ENCODE measurements around the gene ZFX. TPM values are rescaled to one million over a fixed set of nuclear protein-coding genes. Genes with fewer than 3 reads are reported as not detected.

The ZFX gene
- total RNA-seq, 3 donors from 2014 or later, result 32.7 to 65.1 (median 41.7) TPM

DNA sequence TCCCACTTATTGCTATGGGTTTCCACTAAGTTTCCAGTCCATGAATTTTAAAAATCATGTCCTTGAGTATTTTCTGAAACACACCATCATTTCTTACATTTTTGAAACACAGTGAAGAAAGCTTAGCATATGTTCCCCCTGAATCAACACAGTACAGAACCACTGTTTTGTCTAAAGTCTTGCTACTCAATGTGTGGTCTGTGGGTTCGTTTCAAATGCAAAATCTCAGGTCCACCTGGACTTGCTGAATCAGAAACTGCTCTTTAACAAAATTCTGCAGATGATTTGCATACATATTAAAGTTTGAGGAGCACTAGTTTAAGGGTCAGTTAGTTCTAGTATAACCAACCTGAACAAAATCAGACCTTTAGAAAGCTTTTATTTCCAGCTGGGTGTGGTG lies 103.9 kb downstream of the ZFX start:
- ATAC-seq, result no peak
- Histone ChIP-seq H3K4me1 (ENCODE audit: low read depth) (no peaks in the 10 kb centered on the region), H3K36me3 (ENCODE audit: low read depth) (no peaks in the 10 kb centered on the region), H3K4me3 (no peak overlapping the region), H3K9me3 (no peaks in the 10 kb centered on the region)
- TF ChIP-seq, protein P1, sequence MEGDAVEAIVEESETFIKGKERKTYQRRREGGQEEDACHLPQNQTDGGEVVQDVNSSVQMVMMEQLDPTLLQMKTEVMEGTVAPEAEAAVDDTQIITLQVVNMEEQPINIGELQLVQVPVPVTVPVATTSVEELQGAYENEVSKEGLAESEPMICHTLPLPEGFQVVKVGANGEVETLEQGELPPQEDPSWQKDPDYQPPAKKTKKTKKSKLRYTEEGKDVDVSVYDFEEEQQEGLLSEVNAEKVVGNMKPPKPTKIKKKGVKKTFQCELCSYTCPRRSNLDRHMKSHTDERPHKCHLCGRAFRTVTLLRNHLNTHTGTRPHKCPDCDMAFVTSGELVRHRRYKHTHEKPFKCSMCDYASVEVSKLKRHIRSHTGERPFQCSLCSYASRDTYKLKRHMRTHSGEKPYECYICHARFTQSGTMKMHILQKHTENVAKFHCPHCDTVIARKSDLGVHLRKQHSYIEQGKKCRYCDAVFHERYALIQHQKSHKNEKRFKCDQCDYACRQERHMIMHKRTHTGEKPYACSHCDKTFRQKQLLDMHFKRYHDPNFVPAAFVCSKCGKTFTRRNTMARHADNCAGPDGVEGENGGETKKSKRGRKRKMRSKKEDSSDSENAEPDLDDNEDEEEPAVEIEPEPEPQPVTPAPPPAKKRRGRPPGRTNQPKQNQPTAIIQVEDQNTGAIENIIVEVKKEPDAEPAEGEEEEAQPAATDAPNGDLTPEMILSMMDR (IDR thresholded peaks at IDR 0.05), result no peak
- no peak for DNase-seq
- intact Hi-C loops (cut with DNase I, micrococcal nuclease), result no loop called here

DNA sequence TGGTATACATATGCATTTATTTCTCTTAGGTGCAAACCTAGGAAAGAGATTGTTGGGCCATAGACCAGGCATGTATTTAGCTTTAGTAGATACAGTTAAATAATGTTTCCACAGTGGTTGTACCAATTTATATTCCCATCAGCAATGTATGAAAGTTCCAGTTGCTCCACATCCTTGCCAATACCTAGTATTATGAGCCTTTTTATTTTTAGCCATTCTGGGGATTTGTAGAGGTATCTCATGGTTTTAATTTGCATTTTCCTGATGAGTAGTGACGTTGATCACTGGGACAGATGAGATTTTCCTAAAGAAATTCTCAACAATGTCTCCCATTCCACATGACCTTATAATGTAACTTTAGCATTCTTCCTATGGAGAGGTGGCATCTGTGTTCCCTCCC lies 107.5 kb downstream of the ZFX start:
- intact Hi-C loops (cut with DNase I, micrococcal nuclease), result no loop called here
- ATAC-seq, result no peak
- TF ChIP-seq, protein P1 (IDR thresholded peaks at IDR 0.05), result no peak

DNA sequence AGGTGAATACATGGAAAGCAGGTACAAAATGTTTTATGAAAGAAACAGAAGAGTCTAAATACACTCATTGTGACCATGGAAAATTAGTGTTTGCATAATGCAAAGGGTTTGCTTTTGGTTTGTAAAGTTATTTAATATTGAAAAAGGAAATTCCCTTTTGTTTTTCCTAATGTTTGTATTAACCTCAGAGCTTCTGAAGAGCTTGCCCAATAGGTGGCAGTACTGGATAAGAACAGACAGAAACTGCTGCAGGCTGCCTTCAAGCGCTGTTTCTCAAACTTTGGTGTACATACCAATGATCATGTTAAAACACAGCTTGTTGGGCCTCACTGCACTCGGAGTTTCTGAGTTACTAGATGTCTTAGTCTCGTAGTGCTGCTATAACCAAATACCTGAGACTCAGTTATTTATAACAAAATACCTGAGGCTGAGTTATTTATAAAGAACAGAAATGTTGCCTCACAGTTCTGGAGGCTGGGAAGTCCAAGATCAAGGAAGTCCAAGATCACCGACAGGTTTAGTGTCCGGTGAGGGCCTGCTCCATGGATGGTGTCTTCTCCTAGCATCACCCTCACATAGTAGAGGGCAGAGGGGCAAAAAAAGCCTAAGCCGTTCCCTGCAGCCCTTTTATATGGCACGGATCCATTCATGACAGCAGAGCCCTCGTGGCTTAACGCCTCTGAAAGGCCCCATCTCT lies 110.2 kb downstream of the ZFX start:
- Histone ChIP-seq H3K4me3 (no peak overlapping the region), H3K9me3 (no peaks in the 10 kb centered on the region), H3K4me1 (ENCODE audit: low read depth) (no peaks in the 10 kb centered on the region), H3K36me3 (ENCODE audit: low read depth) (no peaks in the 10 kb centered on the region)
- intact Hi-C loops (cut with DNase I, micrococcal nuclease), result no loop called here
- peak; percentile 68 for ATAC-seq
- TF ChIP-seq, protein P1 (IDR thresholded peaks at IDR 0.05), result no peak
- peak in 1 of 3 donors; percentile 63 for DNase-seq

More for the DNA sequence above, 107.5 kb downstream of the ZFX start:
- no peak overlapping the region for H3K4me3 ChIP-seq
- no peaks in the 10 kb centered on the region for H3K4me1 ChIP-seq (ENCODE audit: low read depth)
- H3K36me3 ChIP-seq (ENCODE audit: low read depth), result no peaks in the 10 kb centered on the region
- no peaks in the 10 kb centered on the region for H3K9me3 ChIP-seq
- no peak for DNase-seq

DNA sequence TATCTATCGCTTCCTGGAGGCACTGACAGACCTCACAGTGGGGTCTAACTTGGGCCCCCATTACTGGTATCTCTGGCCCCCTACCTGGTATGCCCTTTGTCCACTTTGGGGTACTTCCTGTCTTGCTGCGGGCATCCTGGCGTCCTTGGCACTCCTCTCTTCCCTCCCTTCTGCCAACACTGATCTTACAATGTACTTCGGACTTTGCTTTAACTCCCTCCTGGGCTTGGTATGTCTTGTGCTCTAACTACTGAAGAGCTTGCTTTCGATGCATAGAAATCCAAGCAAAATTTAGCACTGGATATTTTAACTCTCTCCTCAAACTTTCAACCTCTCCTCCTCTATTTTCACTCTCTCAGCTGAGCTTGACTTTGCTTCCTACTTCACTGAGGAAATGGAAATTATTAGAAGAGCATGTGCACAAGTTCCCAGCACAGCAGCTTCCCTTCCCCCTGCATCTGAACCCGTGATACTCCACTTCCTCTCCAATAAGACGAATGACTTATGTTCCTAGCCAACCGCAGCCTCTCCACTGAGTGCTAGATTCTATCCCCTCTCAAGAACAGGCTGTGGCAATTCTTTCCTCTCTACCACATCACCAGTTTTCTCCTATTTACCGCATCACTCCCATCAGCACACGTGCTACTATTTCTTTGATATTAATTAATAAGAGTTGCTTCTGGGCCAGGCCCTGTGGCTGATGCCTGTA lies 111.5 kb downstream of the ZFX start:
- DNase-seq, result peak in 2 of 3 donors; percentile 25 to 55
- ATAC-seq, result peak; percentile 80
- intact Hi-C loops (cut with DNase I, micrococcal nuclease), result no loop called here

DNA sequence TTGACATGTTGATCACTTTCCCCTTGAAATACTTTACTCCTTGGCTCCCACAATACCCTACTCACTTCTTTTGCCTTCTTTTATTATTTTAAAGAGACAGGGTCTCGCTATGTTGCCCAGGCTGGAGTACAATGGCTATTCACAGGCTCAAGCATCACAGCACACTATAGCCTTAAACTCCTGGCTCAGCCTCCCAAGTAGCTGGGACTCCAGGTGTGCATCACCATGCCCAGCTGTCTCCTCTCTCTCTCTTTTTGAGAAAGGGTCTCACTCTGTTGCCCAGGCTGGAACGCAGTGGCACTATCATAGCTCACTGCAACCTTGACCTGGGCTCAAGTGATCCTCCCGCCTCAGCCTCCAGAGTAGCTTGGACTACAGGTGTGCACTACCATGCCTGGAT lies 112.8 kb downstream of the ZFX start:
- Histone ChIP-seq H3K36me3 (ENCODE audit: low read depth) (no peaks in the 10 kb centered on the region), H3K4me3 (no peak overlapping the region), H3K9me3 (no peaks in the 10 kb centered on the region), H3K4me1 (ENCODE audit: low read depth) (no peaks in the 10 kb centered on the region)
- ATAC-seq (no peak), DNase-seq (no peak)
- TF ChIP-seq, protein P1 (IDR thresholded peaks at IDR 0.05), result no peak
- intact Hi-C loops (cut with DNase I, micrococcal nuclease), result no loop called here

More for the DNA sequence above, 111.5 kb downstream of the ZFX start:
- H3K4me3 ChIP-seq, result no peak overlapping the region
- TF ChIP-seq, protein P1 (IDR thresholded peaks at IDR 0.05), result no peak
- H3K4me1 ChIP-seq (ENCODE audit: low read depth), result no peaks in the 10 kb centered on the region
- H3K36me3 ChIP-seq (ENCODE audit: low read depth), result no peaks in the 10 kb centered on the region
- no peaks in the 10 kb centered on the region for H3K9me3 ChIP-seq
